HG03571 (cell line): ENCODE results near the gene USB1.

Experiments
- ATAC-seq: cut with Tn5 transposase; IDR thresholded peaks from one replicate; pipeline ENCODE4 v1.9.1; 2021; ENCODE audit not compliant: unreplicated experiment

USB1 gene

GRCh38 chr16:58016840-58017446 is 15.7 kb downstream of the USB1 start:
- ATAC-seq = no peak

- no peak for ATAC-seq
Measured at GRCh38 chr16:58018803-58019202, 17.6 kb downstream of the USB1 start.

- no peak for ATAC-seq
Measured at GRCh38 chr16:58019866-58020538, 18.8 kb downstream of the USB1 start.

- no peak for ATAC-seq
Measured at GRCh38 chr16:58020628-58021521, 19.7 kb downstream of the USB1 start.

GRCh38 chr16:58021661-58022551 is 20.7 kb downstream of the USB1 start:
- no peak for ATAC-seq

GRCh38 chr16:58022601-58023371 is 21.6 kb downstream of the USB1 start:
- no peak for ATAC-seq

- no peak for ATAC-seq
Measured at GRCh38 chr16:58024486-58025350, 23.5 kb downstream of the USB1 start.

GRCh38 chr16:58025351-58026138 is 24.3 kb downstream of the USB1 start, which contains the start of gene MMP15:
MMP15 (plus strand) TSS chr16:58025754; CDS start chr16:58026351, 597 bp downstream.
- peak; percentile 60 for ATAC-seq

- peak; percentile 14 for ATAC-seq
Measured at GRCh38 chr16:58026139-58026704, 25.0 kb downstream of the USB1 start.

- ATAC-seq = no peak
Measured at GRCh38 chr16:58026705-58027160, 25.5 kb downstream of the USB1 start.

GRCh38 chr16:58027161-58027915 is 26.1 kb downstream of the USB1 start:
- ATAC-seq = no peak

- no peak for ATAC-seq
Measured at GRCh38 chr16:58027916-58028455, 26.8 kb downstream of the USB1 start.

- no peak for ATAC-seq
Measured at GRCh38 chr16:58028541-58029070, 27.4 kb downstream of the USB1 start.

- ATAC-seq = no peak
Measured at GRCh38 chr16:58029410-58029809, 28.2 kb downstream of the USB1 start.

GRCh38 chr16:58030136-58030840 is 29.1 kb downstream of the USB1 start:
- no peak for ATAC-seq
